Measurements from ENCODE around the gene ADCY3.

ADCY3 gene

GRCh38 chr2:24874035-24874434 is 46.0 kb downstream of the ADCY3 start:
- no peak for DNase-seq (ENCODE audit: low read depth)

GRCh38 chr2:24873619-24874018 is 46.4 kb downstream of the ADCY3 start:
- no peak for DNase-seq (ENCODE audit: low read depth)

- no peak for DNase-seq (ENCODE audit: low read depth)
Observed at GRCh38 chr2:24872344-24873115, 47.5 kb downstream of the ADCY3 start.

GRCh38 chr2:24871852-24872333 is 48.1 kb downstream of the ADCY3 start:
- peak; percentile 36 for DNase-seq (ENCODE audit: low read depth)

- DNase-seq (ENCODE audit: low read depth): no peak
Observed at GRCh38 chr2:24870891-24871705, 48.9 kb downstream of the ADCY3 start.

GRCh38 chr2:24870440-24870839 is 49.6 kb downstream of the ADCY3 start:
- no peak for DNase-seq (ENCODE audit: low read depth)

GRCh38 chr2:24866946-24867345 is 53.1 kb downstream of the ADCY3 start:
- peak; percentile 62 for DNase-seq (ENCODE audit: low read depth)

- DNase-seq (ENCODE audit: low read depth): peak; percentile 69
Observed at GRCh38 chr2:24863641-24864040, 56.4 kb downstream of the ADCY3 start.

- DNase-seq (ENCODE audit: low read depth): no peak
Observed at GRCh38 chr2:24861500-24861899, 58.5 kb downstream of the ADCY3 start.

GRCh38 chr2:24860631-24861030 is 59.4 kb downstream of the ADCY3 start:
- DNase-seq (ENCODE audit: low read depth): no peak

GRCh38 chr2:24859968-24860600 is 60.0 kb downstream of the ADCY3 start:
- DNase-seq (ENCODE audit: low read depth): no peak

- no peak for DNase-seq (ENCODE audit: low read depth)
Observed at GRCh38 chr2:24858996-24859395, 61.0 kb downstream of the ADCY3 start.

GRCh38 chr2:24857746-24858145 is 62.3 kb downstream of the ADCY3 start:
- DNase-seq (ENCODE audit: low read depth): peak; percentile 44

GRCh38 chr2:24856791-24857211 is 63.2 kb downstream of the ADCY3 start:
- DNase-seq (ENCODE audit: low read depth): no peak

GRCh38 chr2:24855726-24856125 is 64.3 kb downstream of the ADCY3 start:
- DNase-seq (ENCODE audit: low read depth): peak; percentile 89

- peak; percentile 46 for DNase-seq (ENCODE audit: low read depth)
Observed at GRCh38 chr2:24855022-24855622, 64.9 kb downstream of the ADCY3 start.

GRCh38 chr2:24853996-24854395 is 66.0 kb downstream of the ADCY3 start:
- DNase-seq (ENCODE audit: low read depth): no peak

- DNase-seq (ENCODE audit: low read depth): no peak
Observed at GRCh38 chr2:24853046-24853445, 67.0 kb downstream of the ADCY3 start.

GRCh38 chr2:24852431-24853020 is 67.5 kb downstream of the ADCY3 start:
- DNase-seq (ENCODE audit: low read depth): no peak

- no peak for DNase-seq (ENCODE audit: low read depth)
Observed at GRCh38 chr2:24852026-24852425, 68.0 kb downstream of the ADCY3 start.

GRCh38 chr2:24850944-24851343 is 69.1 kb downstream of the ADCY3 start:
- DNase-seq (ENCODE audit: low read depth): peak; percentile 27

GRCh38 chr2:24845691-24846090 is 74.3 kb downstream of the ADCY3 start:
- DNase-seq (ENCODE audit: low read depth): no peak
